MG63 (cell line): ENCODE results near the gene FKTN. TPM values are rescaled to one million over a fixed set of nuclear protein-coding genes. Genes with fewer than 3 reads are reported as not detected.
A peak's percentile ranks its signal among the peaks of the same experiment; 100 is the strongest.
"Not testable (repeated sequence)": the region's sequence is repeated elsewhere in the genome, so short reads cannot be mapped to it uniquely, and the experiment has no call there.

ENCODE experiments used
- DNase-seq: peaks from one replicate; pipeline ENCODE4 v3.0.0-alpha.2; 2020
- H3K27me3 ChIP-seq: fragments of 250-450 bp; sonication (Bioruptor Pico); 2 replicates; pipeline ENCODE4 v1.5.1; 2020; ENCODE audit warnings: mild to moderate bottlenecking, moderate library complexity
- H3K36me3 ChIP-seq: fragments of 250-450 bp; sonication (Bioruptor Pico); 2 replicates; pipeline ENCODE4 v1.5.1; 2020; ENCODE audit warnings: mild to moderate bottlenecking, moderate library complexity
- H3K4me3 ChIP-seq: fragments of 250-450 bp; sonication (Bioruptor Pico); 2 replicates; pipeline ENCODE4 v1.5.1; 2020; ENCODE audit warnings: mild to moderate bottlenecking, moderate library complexity
- H3K9me3 ChIP-seq: fragments of 250-450 bp; sonication (Bioruptor Pico); 2 replicates; pipeline ENCODE4 v1.5.1; 2020; ENCODE audit warnings: mild to moderate bottlenecking, moderate library complexity
- total RNA-seq: library from RNA; depleted of rRNA; stranded (reverse); fragments of >200 nt; shearing (Covaris generic); gene quantifications from 2 replicates; pipeline ENCODE4 v1.2.3, GENCODE V29; 2014; ENCODE audit warnings: low replicate concordance; rRNA removed

Gene FKTN
- total RNA-seq, result 8.1 and 13.2 TPM in 2 replicates

DNA sequence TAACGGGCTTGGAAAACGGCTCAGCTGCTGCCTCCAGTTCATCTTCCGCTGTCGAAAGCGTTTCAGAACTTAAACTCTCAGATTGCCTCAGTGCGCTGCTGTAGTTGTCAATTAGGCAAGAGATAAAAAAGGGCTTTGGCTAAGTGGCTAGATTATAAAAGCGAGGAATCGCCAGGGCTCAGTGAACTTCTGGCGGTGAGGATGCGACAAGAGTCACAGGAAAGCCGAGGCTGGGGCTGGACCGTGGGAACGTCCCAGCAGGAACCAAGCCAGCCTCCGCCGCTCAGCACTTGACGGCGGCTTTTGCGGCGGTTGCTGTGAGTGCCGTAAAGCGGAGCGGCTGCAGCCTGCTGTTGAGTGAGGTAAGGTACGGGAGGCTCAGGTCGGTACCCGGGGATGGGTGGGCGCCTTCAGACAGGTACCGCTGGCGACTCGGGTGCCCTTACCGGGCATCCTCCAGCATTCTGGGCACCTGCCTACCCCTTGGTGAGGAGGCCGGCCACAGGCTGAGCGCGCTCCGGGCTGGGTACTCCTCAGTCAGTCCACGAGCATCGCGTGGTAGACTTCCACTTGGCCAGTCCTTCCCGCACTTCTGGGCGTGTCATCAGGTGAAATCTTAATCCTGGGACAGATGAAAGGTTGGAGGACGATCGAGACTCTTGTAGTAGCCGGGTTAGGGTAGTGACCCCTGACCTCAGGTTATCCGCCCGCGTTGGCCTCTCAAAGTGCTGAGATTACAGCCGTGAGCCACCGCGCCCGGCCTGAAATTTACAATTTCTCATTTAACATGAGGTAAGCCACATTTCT lies at the start of gene FKTN:
Gene FKTN, plus strand, starts transcription at position 328 of the 807 bp plus-strand sequence. CDS start 16,902 bp downstream, outside the sequence.
- peak within 1 kb of the TSS; percentile 94 for H3K4me3 ChIP-seq
- no peaks in the 10 kb centered on the region for H3K27me3 ChIP-seq
- DNase-seq, result peak; percentile 91
- H3K36me3 ChIP-seq, result peaks cover 19% of the 10 kb centered on the region
- H3K9me3 ChIP-seq, result peaks cover 17% of the 10 kb centered on the region

DNA sequence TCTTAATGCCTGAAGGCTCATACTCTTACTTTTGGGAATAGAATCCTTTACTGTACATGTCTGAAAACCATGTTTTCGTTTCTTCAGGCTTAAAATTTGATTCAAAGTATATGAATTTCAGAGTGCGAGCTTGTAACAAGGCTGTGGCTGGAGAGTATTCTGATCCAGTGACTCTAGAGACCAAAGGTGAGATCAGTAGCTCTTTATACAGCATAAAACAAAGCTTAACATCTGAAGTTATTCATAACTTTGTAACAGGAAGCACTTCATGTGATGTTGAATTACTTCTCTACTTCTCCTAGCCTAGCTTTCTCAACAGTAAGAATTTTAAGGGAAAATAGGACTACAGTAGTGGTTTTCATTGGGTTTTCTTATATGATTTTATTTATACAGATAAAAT lies 49.4 kb upstream of the FKTN start:
- no peak for DNase-seq
- Histone ChIP-seq H3K36me3 (peaks cover 9% of the 10 kb centered on the region), H3K9me3 (no peaks in the 10 kb centered on the region), H3K4me3 (no peak overlapping the region), H3K27me3 (no peaks in the 10 kb centered on the region)

GRCh38 chr9:105510024-105510423 lies 47.9 kb upstream of the FKTN start:
- H3K9me3 ChIP-seq, result no peaks in the 10 kb centered on the region
- no peak for DNase-seq
- no peaks in the 10 kb centered on the region for H3K27me3 ChIP-seq
- H3K36me3 ChIP-seq, result peaks cover 22% of the 10 kb centered on the region
- no peak overlapping the region for H3K4me3 ChIP-seq

- Histone ChIP-seq H3K9me3 (no peaks in the 10 kb centered on the region), H3K36me3 (peaks cover 34% of the 10 kb centered on the region), H3K4me3 (no peak overlapping the region), H3K27me3 (no peaks in the 10 kb centered on the region)
- no peak for DNase-seq
Measured at GRCh38 chr9:105511446-105511845, 46.5 kb upstream of the FKTN start.

- DNase-seq, result no peak
- H3K9me3 ChIP-seq, result no peaks in the 10 kb centered on the region
- no peak overlapping the region for H3K4me3 ChIP-seq
- no peaks in the 10 kb centered on the region for H3K27me3 ChIP-seq
- H3K36me3 ChIP-seq, result peaks cover 45% of the 10 kb centered on the region
Measured at GRCh38 chr9:105515811-105516413, 42.0 kb upstream of the FKTN start.

GRCh38 chr9:105519710-105520369 lies 38.1 kb upstream of the FKTN start:
- peak; percentile 13 for DNase-seq
- H3K4me3 ChIP-seq, result not testable (repeated sequence)
- H3K36me3 ChIP-seq, result peaks cover 34% of the 10 kb centered on the region

DNA sequence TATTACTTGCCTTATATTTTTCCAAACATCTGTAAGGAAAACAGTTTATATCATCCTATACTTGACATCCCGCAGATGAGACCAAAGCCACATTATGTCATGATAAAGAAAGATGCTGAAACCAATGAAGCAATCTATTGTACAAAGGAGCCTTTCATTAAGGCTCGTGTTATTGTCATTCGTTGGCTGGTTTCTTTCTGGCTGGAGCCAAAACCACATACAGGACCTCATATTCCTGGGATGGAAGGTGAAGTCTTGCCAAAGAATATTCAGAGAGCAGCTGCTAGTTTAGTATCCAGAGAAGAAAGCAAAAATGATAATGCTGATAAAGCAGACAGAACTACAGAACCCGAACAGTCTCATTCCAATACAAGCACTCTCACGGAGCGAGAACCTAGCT lies 36.9 kb upstream of the FKTN start:
- H3K27me3 ChIP-seq, DNase-seq, H3K9me3 ChIP-seq, H3K4me3 ChIP-seq: not testable (repeated sequence)
- peaks cover 31% of the 10 kb centered on the region for H3K36me3 ChIP-seq

More at GRCh38 chr9:105519710-105520369, 38.1 kb upstream of the FKTN start:
- H3K27me3 ChIP-seq, H3K9me3 ChIP-seq: not testable (repeated sequence)

DNA sequence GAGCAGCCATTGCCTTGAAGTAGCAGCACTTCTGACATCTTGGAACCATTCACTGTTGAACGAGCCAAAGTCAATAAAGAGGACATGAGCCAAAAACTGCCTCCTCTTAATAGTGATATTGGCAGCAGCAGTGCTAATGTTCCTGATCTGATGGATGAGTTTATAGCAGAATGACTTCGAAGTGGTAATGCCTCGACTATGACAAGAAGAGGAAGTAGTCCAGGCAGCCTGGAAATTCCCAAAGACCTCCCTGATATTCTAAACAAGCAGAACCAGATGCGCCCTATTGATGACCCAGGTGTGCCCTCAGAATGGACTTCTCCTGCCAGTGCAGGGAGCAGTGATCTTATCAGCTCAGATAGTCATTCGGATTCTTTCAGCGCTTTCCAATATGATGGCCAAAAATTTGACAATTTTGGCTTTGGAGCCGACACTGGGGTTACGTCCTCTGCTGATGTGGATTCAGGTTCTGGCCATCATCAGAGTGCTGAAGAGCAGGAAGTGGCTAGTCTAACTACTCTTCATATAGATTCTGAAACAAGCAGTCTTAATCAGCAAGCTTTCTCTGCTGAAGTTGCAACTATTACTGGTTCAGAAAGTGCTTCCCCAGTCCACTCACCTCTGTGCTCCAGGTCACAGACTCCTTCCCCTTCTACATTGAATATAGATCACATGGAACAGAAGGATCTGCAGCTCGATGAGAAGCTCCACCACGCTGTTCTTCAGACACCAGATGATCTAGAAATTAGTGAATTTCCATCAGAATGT lies 35.1 kb upstream of the FKTN start:
- H3K27me3 ChIP-seq, result not testable (repeated sequence)

DNA sequence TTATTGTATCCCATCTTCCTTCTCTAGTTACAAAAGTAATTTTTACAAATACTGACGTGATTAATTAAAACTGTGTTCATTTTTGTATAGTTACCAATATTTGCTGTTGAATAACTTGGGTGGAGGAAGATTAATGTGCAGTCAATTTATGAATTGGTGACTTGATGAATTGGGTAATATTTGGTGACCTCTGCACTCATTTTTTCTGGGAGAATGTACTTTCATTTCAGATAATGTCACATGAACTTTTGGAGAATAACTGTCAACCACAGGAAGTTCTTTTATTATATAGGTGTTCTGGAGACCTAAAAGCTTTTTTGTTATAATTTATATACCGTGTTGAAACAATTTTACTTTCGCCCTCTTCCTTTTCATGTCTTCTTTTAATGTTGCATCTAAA lies 26.4 kb upstream of the FKTN start:
- no peaks in the 10 kb centered on the region; the same call in 1 of the 2 replicates for H3K9me3 ChIP-seq

More for the DNA sequence above, 35.1 kb upstream of the FKTN start:
- not testable (repeated sequence) for H3K9me3 ChIP-seq, H3K4me3 ChIP-seq, DNase-seq
- peaks cover 21% of the 10 kb centered on the region for H3K36me3 ChIP-seq

DNA sequence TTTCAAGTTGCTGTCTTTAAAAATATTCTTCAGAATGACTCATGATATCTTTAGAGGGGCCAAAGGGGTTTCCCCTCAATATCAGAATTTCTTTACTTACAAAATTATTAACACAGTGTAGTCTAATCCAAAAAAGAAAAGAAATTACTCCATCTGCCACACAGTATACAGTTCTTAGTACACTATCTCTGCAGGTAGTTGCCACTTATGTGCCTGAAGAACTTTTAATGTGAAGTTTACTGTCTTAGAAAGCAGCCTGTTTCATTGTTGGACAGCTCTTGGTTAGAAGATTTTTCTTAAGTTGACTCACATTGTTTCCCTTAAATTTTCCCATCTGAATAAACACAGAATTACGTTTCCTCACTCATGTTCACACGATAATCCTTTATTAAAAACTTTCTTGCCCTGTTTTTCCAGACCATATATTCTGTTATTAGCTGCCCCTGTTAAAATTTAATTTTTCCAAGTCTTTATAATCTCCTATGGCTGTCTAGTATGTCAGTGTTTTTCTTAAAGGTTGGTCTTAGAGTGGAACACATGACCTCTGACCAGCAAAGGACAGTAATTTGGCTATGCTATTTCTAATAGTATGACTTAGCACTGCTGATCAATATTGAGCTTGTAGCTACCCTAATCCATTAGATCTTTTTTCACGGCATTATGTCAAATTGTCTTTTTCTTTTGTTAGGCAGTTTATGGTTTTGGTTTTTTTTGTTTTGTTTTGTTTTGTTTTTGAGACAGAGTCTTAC lies 21.8 kb upstream of the FKTN start:
- no peak for DNase-seq
- Histone ChIP-seq H3K9me3 (no peaks in the 10 kb centered on the region), H3K4me3 (no peak overlapping the region), H3K36me3 (peaks cover 16% of the 10 kb centered on the region), H3K27me3 (no peaks in the 10 kb centered on the region)

More for the DNA sequence above, 26.4 kb upstream of the FKTN start:
- Histone ChIP-seq H3K36me3 (peaks cover 24% of the 10 kb centered on the region), H3K27me3 (no peaks in the 10 kb centered on the region), H3K4me3 (no peak overlapping the region)
- no peak for DNase-seq

DNA sequence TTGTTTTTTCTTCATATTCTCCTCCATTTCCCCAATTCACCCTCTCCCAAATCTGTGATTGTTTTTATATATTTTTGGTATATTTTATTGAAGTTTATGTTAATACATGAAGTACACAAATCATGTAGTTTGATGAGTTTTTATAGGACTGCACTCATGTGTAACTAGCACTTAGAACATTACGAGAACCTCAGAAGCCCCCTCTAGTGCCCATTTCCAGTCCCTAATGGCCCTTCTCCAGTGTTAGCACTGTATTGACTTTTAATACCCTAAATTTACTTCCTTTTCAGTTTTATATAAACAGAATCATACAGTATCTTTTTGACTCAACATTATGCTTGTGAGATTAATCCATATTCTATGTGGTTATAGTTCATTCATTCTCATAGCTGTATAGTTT lies 18.5 kb upstream of the FKTN start:
- Histone ChIP-seq H3K4me3 (no peak overlapping the region), H3K9me3 (no peaks in the 10 kb centered on the region; the same call in 1 of the 2 replicates), H3K36me3 (peaks cover 24% of the 10 kb centered on the region), H3K27me3 (no peaks in the 10 kb centered on the region)
- no peak for DNase-seq

DNA sequence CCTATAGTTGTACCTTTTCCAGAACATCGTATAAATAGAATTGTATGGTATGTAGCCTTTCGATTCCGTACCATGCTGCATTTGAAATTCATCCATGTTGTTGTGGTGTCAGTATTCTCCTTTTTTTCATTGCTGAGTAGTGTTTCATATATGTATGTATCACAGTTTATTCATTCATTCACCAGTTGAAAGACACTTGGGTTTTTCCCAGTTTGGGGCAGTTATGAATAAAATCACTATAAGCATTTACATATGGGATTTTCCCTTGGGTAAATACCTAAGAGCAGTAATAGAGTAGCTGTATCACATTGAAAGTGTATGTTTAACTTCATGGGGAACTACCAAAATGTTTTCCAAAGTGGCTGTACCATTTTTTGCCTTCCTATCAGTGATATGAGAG lies 16.1 kb upstream of the FKTN start:
- Histone ChIP-seq H3K4me3 (no peak overlapping the region), H3K36me3 (peaks cover 16% of the 10 kb centered on the region), H3K27me3 (no peaks in the 10 kb centered on the region), H3K9me3 (no peaks in the 10 kb centered on the region; the same call in 1 of the 2 replicates)
- DNase-seq, result no peak

DNA sequence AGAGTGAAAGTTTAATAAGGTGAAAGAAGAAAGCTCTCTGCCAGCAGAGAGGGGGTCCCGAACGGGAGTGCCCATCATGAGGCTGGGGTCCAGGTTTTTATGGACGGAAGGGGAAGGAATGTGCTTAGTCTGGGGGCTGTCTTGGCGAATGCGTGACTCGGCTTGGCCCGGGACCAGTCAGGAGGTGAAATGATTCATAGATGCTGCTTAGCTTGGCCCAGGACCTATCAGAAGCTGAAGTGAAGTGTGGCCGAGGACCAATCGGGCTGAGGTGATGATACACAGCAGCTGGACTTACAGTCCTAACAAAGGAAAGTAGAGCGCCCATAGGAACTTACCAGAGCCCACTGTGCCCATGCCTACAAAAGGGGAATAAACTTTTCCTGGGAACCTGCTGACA lies 3.9 kb upstream of the FKTN start:
- no peaks in the 10 kb centered on the region for H3K9me3 ChIP-seq

DNA sequence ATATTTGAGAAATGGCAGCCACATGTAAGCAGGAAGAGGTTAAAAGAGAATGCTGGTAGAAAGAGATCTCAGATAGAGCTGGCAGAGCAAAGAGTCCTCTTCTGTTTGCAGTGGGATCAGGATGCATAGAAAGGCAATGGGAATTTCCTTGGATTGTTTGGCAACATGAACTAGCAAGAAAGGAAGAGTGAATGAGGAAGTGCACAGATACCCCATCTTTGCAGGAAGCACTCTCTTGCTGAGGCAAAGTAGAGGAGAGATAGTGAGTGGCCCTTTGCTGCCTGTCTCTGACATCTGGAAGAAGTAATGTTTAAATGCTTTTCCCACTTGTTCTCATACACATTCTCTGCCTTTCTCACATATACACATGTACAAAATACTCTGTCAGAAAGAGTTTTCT lies 14.5 kb downstream of the FKTN start:
- no peak for DNase-seq
- H3K9me3 ChIP-seq, result peaks cover 13% of the 10 kb centered on the region
- H3K36me3 ChIP-seq, result peaks cover 10% of the 10 kb centered on the region
- H3K27me3 ChIP-seq, result no peaks in the 10 kb centered on the region
- no peak overlapping the region for H3K4me3 ChIP-seq

More for the DNA sequence above, 3.9 kb upstream of the FKTN start:
- DNase-seq, result peak; percentile 9
- Histone ChIP-seq H3K27me3 (no peaks in the 10 kb centered on the region), H3K4me3 (no peak overlapping the region), H3K36me3 (peaks cover 2% of the 10 kb centered on the region; the same call in 1 of the 2 replicates)

- not testable (repeated sequence) for H3K27me3 ChIP-seq, H3K4me3 ChIP-seq, H3K36me3 ChIP-seq, H3K9me3 ChIP-seq, DNase-seq
Measured at GRCh38 chr9:105579952-105580351, 22.0 kb downstream of the FKTN start.

GRCh38 chr9:105581550-105581949 lies 23.6 kb downstream of the FKTN start:
- not testable (repeated sequence) for H3K36me3 ChIP-seq, H3K27me3 ChIP-seq, H3K4me3 ChIP-seq, DNase-seq, H3K9me3 ChIP-seq
